OCI-LY7 (cell line): ENCODE results near the gene ADCY7.

ENCODE experiments used
- EZH2phosphoT487 ChIP-seq: fragments of 200-600 bp; sonication (generic); IDR thresholded peaks from 2 replicates; pipeline ENCODE4 v1.6.1; 2018; ENCODE audit warnings: low read depth, borderline replicate concordance, mild to moderate bottlenecking, mixed run types, antibody characterized with exemption, low read length, moderate library complexity, mixed read lengths
- TF ChIP-seq, protein P1 (sequence below): fragments of 200-600 bp; sonication (generic); conservative IDR thresholded peaks from 2 replicates; pipeline ENCODE4 v1.5.1; 2014; ENCODE audit warnings: mild to moderate bottlenecking, antibody characterized with exemption, low read length, moderate library complexity, mixed read lengths

DNA sequence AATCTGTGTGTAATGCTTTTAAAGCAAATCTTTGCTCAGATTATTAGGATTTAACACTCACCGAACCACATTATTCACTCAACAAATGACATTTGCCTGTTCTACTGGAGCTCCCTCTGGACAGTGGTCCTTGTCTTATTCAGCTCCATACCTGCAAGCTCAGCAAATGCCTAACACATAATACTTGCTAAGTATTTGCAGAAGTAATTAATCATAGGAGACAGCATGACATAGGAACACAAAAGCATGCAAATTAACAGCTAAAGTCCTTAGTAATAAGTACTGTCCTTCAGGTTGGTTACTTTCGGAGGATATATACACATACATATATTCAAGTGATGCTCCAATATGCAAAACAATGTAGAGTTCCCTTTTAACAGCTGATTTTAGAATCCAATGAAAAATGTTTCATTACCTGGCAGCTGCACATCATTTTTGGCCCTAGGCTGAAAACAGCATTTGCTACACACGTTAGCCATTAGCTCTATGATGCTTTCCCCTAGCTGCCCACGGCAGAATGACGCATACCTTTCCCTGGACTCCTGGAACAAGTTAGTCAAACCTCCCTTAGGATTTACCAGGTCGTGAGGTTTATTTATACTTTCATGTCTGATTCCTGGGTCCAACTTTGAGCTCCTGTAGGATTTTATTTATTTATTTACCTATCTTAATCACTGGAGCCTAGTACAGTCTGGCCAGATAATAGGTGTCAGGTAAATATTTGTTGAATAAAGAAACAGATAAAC, 93.9 kb downstream of the ADCY7 start:
- TF ChIP-seq, protein P1, sequence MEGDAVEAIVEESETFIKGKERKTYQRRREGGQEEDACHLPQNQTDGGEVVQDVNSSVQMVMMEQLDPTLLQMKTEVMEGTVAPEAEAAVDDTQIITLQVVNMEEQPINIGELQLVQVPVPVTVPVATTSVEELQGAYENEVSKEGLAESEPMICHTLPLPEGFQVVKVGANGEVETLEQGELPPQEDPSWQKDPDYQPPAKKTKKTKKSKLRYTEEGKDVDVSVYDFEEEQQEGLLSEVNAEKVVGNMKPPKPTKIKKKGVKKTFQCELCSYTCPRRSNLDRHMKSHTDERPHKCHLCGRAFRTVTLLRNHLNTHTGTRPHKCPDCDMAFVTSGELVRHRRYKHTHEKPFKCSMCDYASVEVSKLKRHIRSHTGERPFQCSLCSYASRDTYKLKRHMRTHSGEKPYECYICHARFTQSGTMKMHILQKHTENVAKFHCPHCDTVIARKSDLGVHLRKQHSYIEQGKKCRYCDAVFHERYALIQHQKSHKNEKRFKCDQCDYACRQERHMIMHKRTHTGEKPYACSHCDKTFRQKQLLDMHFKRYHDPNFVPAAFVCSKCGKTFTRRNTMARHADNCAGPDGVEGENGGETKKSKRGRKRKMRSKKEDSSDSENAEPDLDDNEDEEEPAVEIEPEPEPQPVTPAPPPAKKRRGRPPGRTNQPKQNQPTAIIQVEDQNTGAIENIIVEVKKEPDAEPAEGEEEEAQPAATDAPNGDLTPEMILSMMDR: no peak
- no peak for TF ChIP-seq EZH2phosphoT487
